ENCODE results near the gene SHANK1. TPM values are rescaled to one million over a fixed set of nuclear protein-coding genes. Genes with fewer than 3 reads are reported as not detected.

SHANK1 gene
- total and polyA plus RNA-seq, 2 of the 13 experiments (the other 11 are each of a cell fraction or from before 2014, with no cell fraction given) = not detected

- H2AFZ ChIP-seq (ENCODE audit: low read length) = no peak overlapping the region
- TF ChIP-seq SKI (IDR thresholded peaks at IDR 0.05; ENCODE audit: partially characterized antibody) (no peak), ZSCAN30 (CRISPR knock-in tag; IDR thresholded peaks at IDR 0.05) (no peak), NR2F1 (CRISPR knock-in tag; IDR thresholded peaks at IDR 0.05) (no peak), HOMEZ (CRISPR knock-in tag; IDR thresholded peaks at IDR 0.05; ENCODE audit: low read depth) (no peak), RAD51 (IDR thresholded peaks at IDR 0.05; ENCODE audit: borderline replicate concordance) (no peak), SAFB2 (CRISPR knock-in tag; IDR thresholded peaks at IDR 0.05; ENCODE audit: borderline replicate concordance, low read depth) (no peak), MTA1 (CRISPR knock-in tag; IDR thresholded peaks at IDR 0.05; ENCODE audit: borderline replicate concordance) (no peak), TP53 (CRISPR knock-in tag; conservative IDR thresholded peaks at IDR 0.05) (no peak), MAFF (IDR thresholded peaks at IDR 0.05; ENCODE audit: low read depth, low read length) (no peak)
- in situ Hi-C loops (cut with HindIII; ENCODE audit: extremely low pct_ligation_motif_present, low pct_unique_long_range_greater_than_20kb) = no loop called here
- no peak overlapping the region for H3K4me3 ChIP-seq (replicated peaks in 1 of 3; ENCODE audit: insufficient read depth in 1 of 3, low read depth in 2 of 3, low read length in 3 of 3)
- no peak overlapping the region for H3K27ac ChIP-seq (ENCODE audit: extremely low read length, insufficient read depth, low read length)
- no peaks in the 10 kb centered on the region for H3K36me3 ChIP-seq (replicated peaks in 1 of 2; ENCODE audit: control insufficient read depth in 1 of 2, insufficient read depth in 2 of 2, low read length in 2 of 2)
- H3K27me3 ChIP-seq (ENCODE audit: control insufficient read depth in 1 of 2, insufficient read depth in 2 of 2, low read length in 2 of 2) = peaks cover 9 to 43% of the 10 kb centered on the region in 2 experiments
- H3K9me3 ChIP-seq (ENCODE audit: low read length) = no peaks in the 10 kb centered on the region
- no peak overlapping the region for H3K9ac ChIP-seq (ENCODE audit: insufficient read depth, low read depth, low read length)
- ChIA-PET CTCF (ENCODE audit: low intra/inter-chr PET ratio, low total read pairs) (no interaction called here), POLR2A (no interaction called here)
- no peaks in the 10 kb centered on the region for H3K79me2 ChIP-seq (ENCODE audit: insufficient read depth, low read length)
- no peaks in the 10 kb centered on the region for H4K20me1 ChIP-seq (ENCODE audit: insufficient read depth, low read length)
- intact Hi-C loops (cut with micrococcal nuclease; ENCODE audit: unreplicated experiment) = no loop called here
- ATAC-seq (no peak), DNase-seq (ENCODE audit: low spot score) (no peak), FAIRE-seq (no peak)
- no peak overlapping the region for H3K4me2 ChIP-seq (ENCODE audit: low read depth, low read length)
- BruUV-seq (replicated peaks) = no TSS peak
- no peaks in the 10 kb centered on the region for H3K4me1 ChIP-seq (ENCODE audit: insufficient read depth, low read length)
- WGBS (ENCODE audit: low lambda C conversion rate) = 36% methylated on average over 9 of the region's 9 CpGs
Observed at GRCh38 chr19:50725911-50726230, 6.3 kb upstream of the SHANK1 start.

Measured in HepG2 (cell line).